ENCODE measurements around the gene PSMC3IP. TPM values are rescaled to one million over a fixed set of nuclear protein-coding genes. Genes with fewer than 3 reads are reported as not detected.

Gene PSMC3IP
- total RNA-seq, 2 donors from 2014 or later: 25.9 to 34.2 TPM

DNA sequence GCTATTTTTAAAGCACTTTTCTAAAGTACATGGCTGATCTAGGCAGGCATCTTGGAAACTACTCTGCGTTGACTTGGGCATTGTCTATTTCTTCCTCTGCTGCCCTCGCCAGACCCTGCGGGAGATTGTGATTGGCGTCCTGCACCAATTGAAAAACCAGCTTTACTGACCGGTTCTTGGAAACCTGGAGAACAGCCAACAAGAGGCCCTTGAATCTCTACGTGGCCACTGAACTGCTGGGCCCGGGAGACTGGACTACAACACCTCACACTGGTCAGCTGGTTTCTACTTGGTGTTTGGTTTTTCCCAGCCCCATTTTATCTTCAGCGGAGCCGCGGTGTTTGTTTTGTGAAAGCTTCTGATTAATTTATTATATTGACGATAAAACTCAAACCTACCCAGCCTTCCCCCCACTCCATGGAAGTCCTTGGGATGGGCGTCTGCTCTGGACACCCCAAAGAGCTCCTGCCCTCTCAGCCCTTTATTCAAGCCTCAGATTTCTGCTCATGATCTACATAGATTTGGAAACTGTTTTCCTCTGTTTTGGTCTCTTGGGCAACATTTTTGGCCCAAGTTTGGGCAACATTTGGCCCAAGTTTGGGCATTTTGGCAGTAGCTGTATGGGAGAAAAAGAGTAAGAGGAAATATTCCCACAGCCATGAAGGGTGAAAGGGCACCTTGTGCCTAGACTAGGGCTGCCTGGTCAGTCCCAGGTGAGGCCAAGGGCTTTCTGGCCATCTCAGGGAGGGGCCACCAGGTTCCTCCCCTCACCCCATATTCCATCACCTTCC is 5.9 kb downstream of the PSMC3IP start:
- no peak for ATAC-seq (replicated peaks)
- H3K4me3 Mint-ChIP-seq: no peak overlapping the region
- no peaks in the 10 kb centered on the region for H3K27me3 Mint-ChIP-seq
- peaks cover 97% of the 10 kb centered on the region for H3K36me3 Mint-ChIP-seq (ENCODE audit: low read depth)
- H3K27ac Mint-ChIP-seq: no peak overlapping the region
- H3K4me1 Mint-ChIP-seq: peaks cover 18% of the 10 kb centered on the region
- no peaks in the 10 kb centered on the region for H3K9me3 Mint-ChIP-seq

GRCh38 chr17:42568341-42569111 is 9.0 kb downstream of the PSMC3IP start:
- H3K27ac Mint-ChIP-seq: no peak overlapping the region
- H3K4me1 Mint-ChIP-seq: peaks cover 9% of the 10 kb centered on the region
- H3K36me3 Mint-ChIP-seq (ENCODE audit: low read depth): peaks cover 89% of the 10 kb centered on the region
- ATAC-seq (replicated peaks): no peak
- no peaks in the 10 kb centered on the region for H3K9me3 Mint-ChIP-seq
- H3K27me3 Mint-ChIP-seq: no peaks in the 10 kb centered on the region
- peak overlapping the region; percentile 93 for H3K4me3 Mint-ChIP-seq

- Mint-ChIP-seq H3K36me3 (ENCODE audit: low read depth) (peaks cover 84% of the 10 kb centered on the region), H3K27ac (peak within 1 kb of the TSS; percentile 91), H3K27me3 (no peaks in the 10 kb centered on the region), H3K4me3 (peak within 1 kb of the TSS; percentile 93), H3K9me3 (no peaks in the 10 kb centered on the region), H3K4me1 (peaks cover 10% of the 10 kb centered on the region)
- peak; percentile 76 for ATAC-seq (replicated peaks)
These were observed 10.5 kb downstream of the PSMC3IP start, which contains the start of gene MLX for GRCh38 chr17:42566883-42567573. Gene MLX, plus strand, starts transcription at chr17:42567100. Its CDS starts 25 bp downstream, at chr17:42567125.

- Mint-ChIP-seq H3K4me1 (peaks cover 15% of the 10 kb centered on the region), H3K4me3 (peak overlapping the region; percentile 93), H3K27ac (peak overlapping the region; percentile 91), H3K9me3 (no peaks in the 10 kb centered on the region), H3K36me3 (ENCODE audit: low read depth) (peaks cover 82% of the 10 kb centered on the region), H3K27me3 (no peaks in the 10 kb centered on the region)
- ATAC-seq (replicated peaks): no peak
These were observed 11.2 kb downstream of the PSMC3IP start for GRCh38 chr17:42566215-42566882.

DNA sequence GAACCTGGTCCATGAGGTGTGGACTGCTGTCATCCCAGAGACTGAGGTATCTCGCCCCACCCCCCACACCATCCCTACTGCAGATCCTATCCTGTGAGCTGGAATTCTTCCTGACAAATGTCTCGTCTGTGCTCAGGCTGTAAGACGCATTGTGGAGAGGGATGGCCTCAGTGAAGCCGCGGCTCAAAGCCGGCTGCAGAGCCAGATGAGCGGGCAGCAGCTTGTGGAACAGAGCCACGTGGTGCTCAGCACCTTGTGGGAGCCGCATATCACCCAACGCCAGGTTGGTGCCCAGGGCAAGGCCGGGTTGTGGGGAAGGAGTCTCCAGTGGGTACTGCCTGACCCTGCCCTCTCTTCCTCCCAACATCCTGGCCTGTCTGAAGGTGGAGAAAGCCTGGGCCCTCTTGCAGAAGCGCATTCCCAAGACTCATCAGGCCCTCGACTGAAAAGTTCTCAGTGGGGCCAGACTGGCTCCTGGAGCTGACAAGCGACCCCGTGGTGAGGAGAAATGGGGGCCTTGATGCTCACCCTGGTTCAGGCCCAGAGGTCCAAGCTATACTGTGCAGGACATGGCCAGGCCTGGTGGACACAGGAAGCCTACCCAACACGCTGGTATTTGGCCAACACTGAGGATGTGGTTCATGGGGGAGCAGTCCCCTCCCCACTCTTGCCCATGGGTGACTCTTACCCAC is 11.9 kb downstream of the PSMC3IP start:
- H3K27me3 Mint-ChIP-seq: no peaks in the 10 kb centered on the region
- H3K27ac Mint-ChIP-seq: peak overlapping the region; percentile 91
- no peak for ATAC-seq (replicated peaks)
- peaks cover 15% of the 10 kb centered on the region for H3K4me1 Mint-ChIP-seq
- H3K4me3 Mint-ChIP-seq: peak overlapping the region; percentile 93
- no peaks in the 10 kb centered on the region for H3K9me3 Mint-ChIP-seq
- H3K36me3 Mint-ChIP-seq (ENCODE audit: low read depth): peaks cover 76% of the 10 kb centered on the region

DNA sequence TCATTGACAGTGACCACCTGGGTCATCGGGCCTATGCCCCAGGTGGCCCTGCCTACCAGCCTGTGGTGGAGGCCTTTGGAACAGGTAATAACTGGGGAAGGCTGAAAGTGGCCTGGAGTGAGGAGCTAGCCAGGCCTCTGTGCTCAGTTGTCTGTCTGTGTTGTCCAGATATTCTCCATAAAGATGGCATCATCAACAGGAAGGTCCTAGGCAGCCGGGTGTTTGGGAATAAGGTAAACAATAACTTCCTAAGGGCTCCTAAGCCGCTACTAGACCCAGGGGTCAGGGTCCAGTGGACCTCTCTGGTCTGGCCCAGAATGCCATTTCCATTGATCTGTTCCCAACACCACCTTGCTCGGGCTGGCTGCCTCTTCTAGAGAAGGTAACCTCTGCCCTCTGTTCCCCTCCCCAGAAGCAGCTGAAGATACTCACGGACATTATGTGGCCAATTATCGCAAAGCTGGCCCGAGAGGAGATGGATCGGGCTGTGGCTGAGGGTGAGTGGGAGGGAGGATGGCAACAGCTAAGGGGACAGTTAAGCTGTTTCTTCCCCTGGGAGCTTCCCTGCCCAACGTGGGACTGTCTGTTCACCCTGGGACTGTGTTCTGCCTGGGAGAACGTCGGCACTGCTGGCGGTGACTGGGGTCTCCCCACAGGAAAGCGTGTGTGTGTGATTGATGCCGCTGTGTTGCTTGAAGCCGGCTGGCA is 12.6 kb downstream of the PSMC3IP start:
- no peak overlapping the region for H3K27ac Mint-ChIP-seq
- no peaks in the 10 kb centered on the region for H3K9me3 Mint-ChIP-seq
- peak overlapping the region; percentile 93 for H3K4me3 Mint-ChIP-seq
- no peak for ATAC-seq (replicated peaks)
- no peaks in the 10 kb centered on the region for H3K27me3 Mint-ChIP-seq
- peaks cover 69% of the 10 kb centered on the region for H3K36me3 Mint-ChIP-seq (ENCODE audit: low read depth)
- peaks cover 15% of the 10 kb centered on the region for H3K4me1 Mint-ChIP-seq

- Mint-ChIP-seq H3K36me3 (ENCODE audit: low read depth) (peaks cover 59% of the 10 kb centered on the region), H3K4me1 (peaks cover 15% of the 10 kb centered on the region), H3K27me3 (no peaks in the 10 kb centered on the region), H3K4me3 (peak overlapping the region; percentile 93), H3K27ac (peak overlapping the region; percentile 98), H3K9me3 (no peaks in the 10 kb centered on the region)
- no peak for ATAC-seq (replicated peaks)
These were observed 13.6 kb downstream of the PSMC3IP start for GRCh38 chr17:42563950-42564349.

DNA sequence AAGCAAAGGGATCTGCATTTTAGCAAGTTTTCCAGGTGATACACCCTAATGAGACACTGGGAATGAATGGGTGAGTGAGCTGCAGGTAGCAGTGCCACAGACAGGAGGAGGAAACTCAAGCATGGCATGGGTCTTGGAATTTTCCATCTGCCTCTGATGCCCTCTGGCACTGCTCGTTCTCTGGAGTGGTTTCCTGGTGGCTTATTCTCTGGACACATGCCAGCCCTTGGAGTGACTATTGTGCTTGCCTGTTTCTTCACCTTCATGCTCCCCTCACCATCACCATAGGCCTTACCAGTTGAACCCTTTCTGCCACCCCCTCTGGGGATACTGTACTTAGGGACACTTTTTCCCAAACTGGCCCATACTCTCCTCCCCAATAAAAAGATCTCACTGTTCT is 14.0 kb downstream of the PSMC3IP start:
- Mint-ChIP-seq H3K9me3 (no peaks in the 10 kb centered on the region), H3K4me3 (peak overlapping the region; percentile 93), H3K27me3 (no peaks in the 10 kb centered on the region), H3K27ac (peak overlapping the region; percentile 98), H3K36me3 (ENCODE audit: low read depth) (peaks cover 54% of the 10 kb centered on the region), H3K4me1 (peaks cover 15% of the 10 kb centered on the region)
- ATAC-seq (replicated peaks): no peak

- peak overlapping the region; percentile 98 for H3K27ac Mint-ChIP-seq
- H3K27me3 Mint-ChIP-seq: no peaks in the 10 kb centered on the region
- no peaks in the 10 kb centered on the region for H3K9me3 Mint-ChIP-seq
- ATAC-seq (replicated peaks): no peak
- H3K4me1 Mint-ChIP-seq: peaks cover 15% of the 10 kb centered on the region
- H3K4me3 Mint-ChIP-seq: peak overlapping the region; percentile 93
- peaks cover 52% of the 10 kb centered on the region for H3K36me3 Mint-ChIP-seq (ENCODE audit: low read depth)
These were observed 14.4 kb downstream of the PSMC3IP start for GRCh38 chr17:42563143-42563509.

GRCh38 chr17:42562388-42563142 is 15.0 kb downstream of the PSMC3IP start:
- Mint-ChIP-seq H3K36me3 (ENCODE audit: low read depth) (peaks cover 46% of the 10 kb centered on the region), H3K27me3 (no peaks in the 10 kb centered on the region), H3K27ac (peak overlapping the region; percentile 98), H3K4me3 (peak overlapping the region; percentile 93), H3K9me3 (no peaks in the 10 kb centered on the region), H3K4me1 (peaks cover 11% of the 10 kb centered on the region)
- peak; percentile 12 for ATAC-seq (replicated peaks)

DNA sequence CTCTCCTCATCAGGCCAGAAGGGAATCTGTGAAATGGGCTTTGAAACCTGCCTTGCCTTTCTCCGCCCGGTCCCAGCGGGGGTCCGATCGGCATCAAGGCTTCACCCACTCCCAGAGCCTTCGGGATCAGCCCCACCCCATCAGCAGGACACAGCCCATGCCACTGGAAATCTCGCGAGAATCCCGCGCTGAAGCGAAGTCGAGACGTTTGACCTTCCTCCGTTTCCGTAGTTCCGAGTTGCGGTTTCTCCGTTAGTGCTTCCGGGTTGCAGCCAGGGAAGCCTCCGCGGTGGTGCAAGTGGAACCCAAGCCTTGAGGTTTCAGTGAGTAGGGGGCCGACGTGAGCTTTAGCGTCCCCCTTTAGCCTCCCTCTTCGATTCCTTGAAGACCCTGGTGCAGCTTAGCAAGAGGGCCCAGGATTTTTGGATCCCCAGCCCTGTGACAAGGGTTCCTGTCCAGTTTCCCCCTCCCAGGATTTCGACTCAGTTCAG is 15.6 kb downstream of the PSMC3IP start, which contains the start of gene COASY:
COASY (plus strand) TSS at position 252 of the 491 bp plus-strand sequence. CDS start 475 bp downstream, outside the sequence.
- Mint-ChIP-seq H3K9me3 (no peaks in the 10 kb centered on the region), H3K27me3 (no peaks in the 10 kb centered on the region), H3K27ac (peak within 1 kb of the TSS; percentile 98), H3K4me3 (peak within 1 kb of the TSS; percentile 93), H3K36me3 (ENCODE audit: low read depth) (peaks cover 40% of the 10 kb centered on the region), H3K4me1 (peaks cover 10% of the 10 kb centered on the region)
- peak; percentile 87 for ATAC-seq (replicated peaks)

DNA sequence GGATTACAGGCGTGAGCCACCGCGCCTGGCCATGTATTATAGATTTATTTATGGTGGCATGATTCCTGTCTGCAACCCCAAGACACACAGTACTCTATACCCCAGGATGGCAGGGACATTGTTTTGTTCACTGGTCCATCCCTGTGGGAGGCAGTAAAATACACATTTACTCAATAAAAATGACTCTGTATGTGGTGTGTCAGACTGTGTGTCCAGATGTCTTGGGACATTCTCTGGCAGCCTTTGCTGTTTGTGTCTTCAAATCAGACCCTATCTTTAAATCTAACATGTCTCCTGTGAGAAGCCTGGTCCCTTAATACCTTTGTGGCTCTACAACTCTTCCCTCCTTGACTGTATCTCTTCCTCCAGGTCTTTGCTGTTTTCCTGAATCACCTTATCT is 17.3 kb downstream of the PSMC3IP start:
- ATAC-seq (replicated peaks): no peak
- peak overlapping the region; percentile 93 for H3K4me3 Mint-ChIP-seq
- peak overlapping the region; percentile 5 for H3K27ac Mint-ChIP-seq

More for the DNA sequence above, 17.3 kb downstream of the PSMC3IP start:
- no peaks in the 10 kb centered on the region for H3K27me3 Mint-ChIP-seq
- H3K9me3 Mint-ChIP-seq: no peaks in the 10 kb centered on the region
- H3K36me3 Mint-ChIP-seq (ENCODE audit: low read depth): peaks cover 25% of the 10 kb centered on the region
- H3K4me1 Mint-ChIP-seq: peaks cover 10% of the 10 kb centered on the region

All from activated T-helper 17 cell treated with anti-CD3 and anti-CD28 coated beads, Interleukin-2, amount 50 U/mL, for 72 hours (primary cell).